ENCODE data around the gene ARSG. TPM values are rescaled to one million over a fixed set of nuclear protein-coding genes. Genes with fewer than 3 reads are reported as not detected.
A peak's percentile ranks its signal among the peaks of the same experiment; 100 is the strongest.

Gene ARSG
- total and polyA plus RNA-seq, 2 of the 4 experiments (the other 2 are of a cell fraction) = 2.9 to 3.0 TPM

- no peak overlapping the region for H2AK5ac ChIP-seq (ENCODE audit: low read depth, low read length)
- in situ Hi-C loops (cut with MboI; ENCODE audit: low sequenced_read_pairs) (no loop called here), dilution Hi-C loops (cut with HindIII; ENCODE audit: low sequenced_read_pairs, unreplicated experiment) (no loop called here), intact Hi-C loops (cut with micrococcal nuclease) (no loop called here)
- H3K9me1 ChIP-seq (ENCODE audit: insufficient read depth, low read length) = no peaks in the 10 kb centered on the region; the same call in 1 of the 2 replicates
- H2BK120ac ChIP-seq (ENCODE audit: low read depth, low read length) = no peak overlapping the region
- no peaks in the 10 kb centered on the region for H4K20me1 ChIP-seq (ENCODE audit: insufficient read depth, low read length)
- no peak overlapping the region for H2AK9ac ChIP-seq (replicated peaks; ENCODE audit: low read depth, low read length, poor library complexity)
- no peak overlapping the region for H3K4me2 ChIP-seq (ENCODE audit: low read depth, low read length)
- H3K23ac ChIP-seq (ENCODE audit: low read depth, low read length) = no peak overlapping the region
- H4K8ac ChIP-seq (ENCODE audit: low read depth in 2 of 2, low read length in 2 of 2) = no peak overlapping the region
- no peak overlapping the region for H3K56ac ChIP-seq (ENCODE audit: extremely low read depth, insufficient read depth, low read length)
- H3K4me3 ChIP-seq (ENCODE audit: insufficient read depth, low read depth, low read length) = no peak overlapping the region
- peaks cover 28% of the 10 kb centered on the region for H3K36me3 ChIP-seq (ENCODE audit: control insufficient read depth, insufficient read depth, low read length)
- peak; percentile 21; the same call in 1 of the 2 replicates for ATAC-seq (ENCODE audit: low read depth)
- no peak overlapping the region for H4K5ac ChIP-seq (ENCODE audit: low read depth, low read length)
- no peaks in the 10 kb centered on the region for H3K27me3 ChIP-seq (ENCODE audit: control insufficient read depth, insufficient read depth, low read length)
- no peak overlapping the region for H3K4ac ChIP-seq (ENCODE audit: low read depth, low read length)
- no peaks in the 10 kb centered on the region for H3K4me1 ChIP-seq (ENCODE audit: control insufficient read depth, insufficient read depth, low read length)
- H2AFZ ChIP-seq (replicated peaks; ENCODE audit: low read length, poor library complexity) = no peak overlapping the region
- H2BK15ac ChIP-seq (ENCODE audit: low read depth, low read length) = no peak overlapping the region
- no TSS peak for BruUV-seq (replicated peaks)
- 13% methylated on average over 1 of the region's 4 CpGs; no CpG with 5 or more reads in 1 of the 2 experiments for whole genome bisulfite sequencing, 2 experiments (ENCODE audit: extremely low coverage in 2 of 2, insufficient read length in 1 of 2)
- H3K79me1 ChIP-seq (ENCODE audit: low read depth in 1 of 2, low read length in 2 of 2) = no peaks in the 10 kb centered on the region
- no peak for TF ChIP-seq MAFK (IDR thresholded peaks at IDR 0.05; ENCODE audit: low read depth, low read length)
- no peak for TF ChIP-seq FOS (IDR thresholded peaks at IDR 0.05; ENCODE audit: low read depth, low read length)
- TF ChIP-seq RCOR1 (IDR thresholded peaks at IDR 0.05; ENCODE audit: insufficient replicate concordance, low read length) = no peak
- no peak for TF ChIP-seq SMC3 (IDR thresholded peaks at IDR 0.05; ENCODE audit: low read depth, low read length)
- TF ChIP-seq MAZ (IDR thresholded peaks at IDR 0.05; ENCODE audit: borderline replicate concordance, low read depth, low read length) = no peak
- TF ChIP-seq NFE2L2 (IDR thresholded peaks at IDR 0.05; ENCODE audit: low read depth, low read length) = no peak
- TF ChIP-seq RFX5 (IDR thresholded peaks at IDR 0.05; ENCODE audit: low read depth, low read length) = no peak
- TF ChIP-seq POLR2A (IDR thresholded peaks at IDR 0.05; ENCODE audit: low read depth, low read length) = no peak
- TF ChIP-seq CEBPB (IDR thresholded peaks at IDR 0.05; ENCODE audit: low read depth, low read length) = no peak
- no peak for TF ChIP-seq BHLHE40 (IDR thresholded peaks at IDR 0.05; ENCODE audit: low read depth, low read length)
- TF ChIP-seq MXI1 (IDR thresholded peaks at IDR 0.05; ENCODE audit: borderline replicate concordance, low read depth, low read length) = no peak
- TF ChIP-seq ELK1 (IDR thresholded peaks at IDR 0.05; ENCODE audit: borderline replicate concordance, low read depth, low read length) = no peak
- TF ChIP-seq CHD1 (IDR thresholded peaks at IDR 0.05; ENCODE audit: low read depth, low read length) = no peak
- no peak overlapping the region for H3K9ac ChIP-seq (ENCODE audit: low read depth, low read length)
- H3K14ac ChIP-seq (replicated peaks; ENCODE audit: low read depth, low read length) = no peak overlapping the region
- H3K18ac ChIP-seq (ENCODE audit: low read depth, low read length) = no peak overlapping the region
- CTCF ChIA-PET = interaction anchor here (0.7 kb wide), 1 partner anchor 156 kb away, joined by 4 read pairs; no protein-coding TSS in a partner anchor
- POLR2A ChIA-PET (ENCODE audit: unreplicated experiment) = interaction anchor here (0.5 kb wide), 1 partner anchor 153 kb away, joined by 3 read pairs; no protein-coding TSS in a partner anchor
- peak; percentile 47 for DNase-seq
- H2BK20ac ChIP-seq (ENCODE audit: low read depth, low read length) = no peak overlapping the region
- no peak overlapping the region for H2BK5ac ChIP-seq (ENCODE audit: low read depth, low read length, poor library complexity, severe bottlenecking)
- no peak overlapping the region for H3K27ac ChIP-seq (ENCODE audit: insufficient read depth, low read length)
- peaks cover 7% of the 10 kb centered on the region; the same call in 1 of the 2 replicates for H3K9me3 ChIP-seq (ENCODE audit: control insufficient read depth, insufficient read depth, low read length)
- no peak overlapping the region for H4K91ac ChIP-seq (ENCODE audit: insufficient read depth, low read depth, low read length)
Observed at GRCh38 chr17:68418876-68419275, 127.6 kb downstream of the ARSG start.

Data from IMR-90 (cell line).